K562 treated with DMSO at 1 percent for 4 hours (cell line): Measurements from ENCODE around the gene OR10G2. TPM values are rescaled to one million over a fixed set of nuclear protein-coding genes. Genes with fewer than 3 reads are reported as not detected.

Experiments used
- total RNA-seq: library from RNA; unstranded; fragments of 300-600 nt; gene quantifications from 2 replicates; pipeline ENCODE4 v1.2.3, GENCODE V29; 2022; ENCODE audit not compliant: insufficient read depth

OR10G2 gene
- not detected in 2 replicates for total RNA-seq

GRCh38 chr14:21634840-21635239, at the start of gene OR10G2:
OR10G2 (minus strand) TSS chr14:21634940; CDS start chr14:21634842, 98 bp downstream.

GRCh38 chr14:21673718-21674117, 39.0 kb upstream of the OR10G2 start, which contains the start of gene OR4E1:
OR4E1 (minus strand) TSS chr14:21673818; CDS start chr14:21670935, 2,883 bp downstream.

DNA sequence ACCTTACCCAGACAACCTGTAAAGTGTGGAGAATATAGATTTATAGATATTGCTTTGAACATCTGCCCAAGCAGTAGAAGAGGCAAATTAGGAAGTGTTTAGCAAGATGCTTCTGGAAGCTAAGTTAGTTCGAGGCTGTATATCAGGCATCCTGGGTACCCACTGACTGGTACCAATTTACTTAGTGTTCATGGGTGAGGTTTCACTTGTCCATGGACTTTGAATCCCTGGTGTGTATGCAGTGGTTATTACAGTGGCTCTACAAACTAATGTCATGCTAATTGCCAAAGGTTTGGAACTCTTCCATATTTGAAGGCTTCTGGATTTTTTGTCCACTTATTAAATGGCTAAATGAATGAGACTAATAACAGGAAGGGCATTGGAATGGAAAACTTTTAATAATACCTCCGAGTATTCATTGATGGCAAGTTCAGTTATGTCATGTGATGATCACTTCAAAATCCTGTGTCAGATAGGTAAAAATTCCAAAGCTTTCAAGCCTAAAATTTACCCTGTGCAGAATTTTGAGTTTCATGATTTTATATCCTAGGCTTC, 18.7 kb upstream of the OR10G2 start, which contains the start of gene OR4E2:
OR4E2 (plus strand) TSS at position 505 of the 555 bp plus-strand sequence. CDS start 11,248 bp downstream, outside the sequence.

Other genes with a start within 250 kb of the OR10G2 start
- 24.7 and 28.0 TPM in 2 replicates for gene CHD8, start 178.8 kb downstream of the OR10G2 start, total RNA-seq
- gene RAB2B, start 158.0 kb downstream of the OR10G2 start, total RNA-seq: 9.7 and 13.2 TPM in 2 replicates
- gene TOX4, start 157.7 kb downstream of the OR10G2 start, total RNA-seq: 18.6 and 19.6 TPM in 2 replicates
- 38.4 and 46.2 TPM in 2 replicates for gene METTL3, start 123.6 kb downstream of the OR10G2 start, total RNA-seq
- 7.7 and 15.4 TPM in 2 replicates for gene SALL2, start 108.6 kb downstream of the OR10G2 start, total RNA-seq
- not detected in 2 replicates for gene OR10G3, start 54.9 kb downstream of the OR10G2 start, total RNA-seq
- not detected in 2 replicates for gene OR4E2, start 18.9 kb upstream of the OR10G2 start, total RNA-seq
- gene OR4E1, start 38.9 kb upstream of the OR10G2 start, total RNA-seq: not detected in 2 replicates